ENCODE measurements around the gene SMARCAD1.
"Not testable (repeated sequence)": the region's sequence is repeated elsewhere in the genome, so short reads cannot be mapped to it uniquely, and the experiment has no call there.

The SMARCAD1 gene

GRCh38 chr4:94295473-94295872, 87.8 kb downstream of the SMARCAD1 start:
- not testable (repeated sequence) for DNase-seq

- no peak for DNase-seq
These were observed 91.1 kb downstream of the SMARCAD1 start for GRCh38 chr4:94298725-94299252.

GRCh38 chr4:94302191-94302590, 94.5 kb downstream of the SMARCAD1 start:
- DNase-seq = no peak

GRCh38 chr4:94304365-94304971, 96.8 kb downstream of the SMARCAD1 start:
- DNase-seq = no peak

GRCh38 chr4:94305466-94306225, 98.0 kb downstream of the SMARCAD1 start:
- no peak for DNase-seq

- no peak for DNase-seq
These were observed 99.0 kb downstream of the SMARCAD1 start for GRCh38 chr4:94306713-94307112.

GRCh38 chr4:94307231-94307871, 99.7 kb downstream of the SMARCAD1 start:
- no peak for DNase-seq

GRCh38 chr4:94319927-94320326, 112.3 kb downstream of the SMARCAD1 start:
- not testable (repeated sequence) for DNase-seq

- DNase-seq = no peak
These were observed 118.2 kb downstream of the SMARCAD1 start for GRCh38 chr4:94325835-94326234.

- no peak for DNase-seq
These were observed 122.3 kb downstream of the SMARCAD1 start for GRCh38 chr4:94329933-94330332.

- DNase-seq = no peak
These were observed 125.4 kb downstream of the SMARCAD1 start for GRCh38 chr4:94332983-94333590.

GRCh38 chr4:94333866-94334265, 126.2 kb downstream of the SMARCAD1 start:
- no peak for DNase-seq

- DNase-seq = no peak
These were observed 126.8 kb downstream of the SMARCAD1 start for GRCh38 chr4:94334476-94334875.

- DNase-seq = no peak
These were observed 127.3 kb downstream of the SMARCAD1 start for GRCh38 chr4:94334962-94335361.

GRCh38 chr4:94336303-94336702, 128.6 kb downstream of the SMARCAD1 start:
- DNase-seq = no peak

- not testable (repeated sequence) for DNase-seq
These were observed 129.1 kb downstream of the SMARCAD1 start for GRCh38 chr4:94336791-94337190.

- DNase-seq = no peak
These were observed 131.2 kb downstream of the SMARCAD1 start for GRCh38 chr4:94338681-94339351.

GRCh38 chr4:94339779-94340178, 132.1 kb downstream of the SMARCAD1 start:
- DNase-seq = no peak

All from NCI-H2171 (cell line).